ENCODE results near the gene PRDM15.

DNA sequence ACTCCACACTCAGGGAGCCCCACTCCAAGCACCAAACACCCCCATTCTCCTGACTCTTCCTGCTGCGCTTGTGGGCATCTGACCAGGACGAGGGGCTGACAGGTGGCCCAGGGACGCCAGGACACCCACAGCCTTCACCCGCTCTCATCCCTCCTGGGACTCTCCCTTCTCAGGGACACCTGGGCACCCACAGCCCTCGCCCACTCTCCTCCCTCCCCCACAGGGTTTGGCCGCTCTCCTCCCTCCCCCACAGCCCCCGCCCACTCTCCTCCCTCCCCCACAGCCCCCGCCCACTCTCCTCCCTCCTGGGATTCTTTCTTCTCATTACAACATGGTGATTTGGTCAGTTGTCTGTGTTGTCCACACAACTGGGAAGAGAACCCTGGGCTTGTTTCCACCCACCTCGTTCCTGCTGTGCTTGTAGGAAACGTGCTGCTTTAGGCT is 43.4 kb downstream of the PRDM15 start:
- TF ChIP-seq CTCF (IDR thresholded peaks at IDR 0.05 in 8 of 11, conservative IDR thresholded peaks at IDR 0.05 in 3 of 11) (no peak), POLR2AphosphoS5 (IDR thresholded peaks at IDR 0.05) (no peak), POLR2A (IDR thresholded peaks at IDR 0.05) (no peak)
